Measurements from ENCODE around the gene MORC4.

The MORC4 gene

GRCh38 chrX:106905064-106905708, 94.8 kb downstream of the MORC4 start:
- no peak for DNase-seq (ENCODE audit: low read depth)

GRCh38 chrX:106903856-106904528, 96.0 kb downstream of the MORC4 start:
- DNase-seq (ENCODE audit: low read depth) = no peak

- DNase-seq (ENCODE audit: low read depth) = no peak
These were observed 96.7 kb downstream of the MORC4 start, which contains the start of gene RIPPLY1 for GRCh38 chrX:106903291-106903824. RIPPLY1 (minus strand) TSS chrX:106903341; CDS start chrX:106903287, 54 bp downstream.

GRCh38 chrX:106902684-106903083, 97.3 kb downstream of the MORC4 start:
- DNase-seq (ENCODE audit: low read depth) = no peak

GRCh38 chrX:106901781-106902219, 98.2 kb downstream of the MORC4 start:
- no peak for DNase-seq (ENCODE audit: low read depth)

GRCh38 chrX:106901341-106901740, 98.7 kb downstream of the MORC4 start:
- no peak for DNase-seq (ENCODE audit: low read depth)

- DNase-seq (ENCODE audit: low read depth) = no peak
These were observed 100.2 kb downstream of the MORC4 start for GRCh38 chrX:106899841-106900240.

- DNase-seq (ENCODE audit: low read depth) = no peak
These were observed 100.7 kb downstream of the MORC4 start for GRCh38 chrX:106899276-106899675.

- DNase-seq (ENCODE audit: low read depth) = no peak
These were observed 101.5 kb downstream of the MORC4 start for GRCh38 chrX:106898462-106898861.

- DNase-seq (ENCODE audit: low read depth) = no peak
These were observed 102.8 kb downstream of the MORC4 start for GRCh38 chrX:106897259-106897658.

GRCh38 chrX:106894978-106895452, 105.0 kb downstream of the MORC4 start:
- DNase-seq (ENCODE audit: low read depth) = no peak

- DNase-seq (ENCODE audit: low read depth) = peak; percentile 28
These were observed 105.6 kb downstream of the MORC4 start for GRCh38 chrX:106894392-106894909.

GRCh38 chrX:106891762-106892460, 108.1 kb downstream of the MORC4 start:
- DNase-seq (ENCODE audit: low read depth) = no peak

All from stimulated activated CD8-positive, alpha-beta memory T cell treated with anti-CD3 and anti-CD28 coated beads, Interleukin-4, amount 100 ng/mL, for 24 hours (primary cell).